GM13977 (cell line): Measurements from ENCODE around the gene KCNMA1.

Source experiments
- DNase-seq: peaks from one replicate; pipeline ENCODE4 v3.0.0; 2012; ENCODE audit warnings: low spot score
- CTCF ChIP-seq: IDR thresholded peaks from 2 replicates; pipeline ENCODE4 v1.5.1; 2012; ENCODE audit warnings: mild to moderate bottlenecking, control low read depth; ENCODE audit not compliant: insufficient read depth; ENCODE audit errors: extremely low read depth, missing control alignments
- in situ Hi-C: fragments of 300-500 bp; cut with MboI; formaldehyde crosslinking; loops from one replicate; pipeline ENCODE4 v1.12.0; 2022; ENCODE audit warnings: low sequenced_read_pairs, low pct_unique_long_range_greater_than_20kb, mixed read lengths, inconsistent platforms; ENCODE audit not compliant: unreplicated experiment

KCNMA1 gene

GRCh38 chr10:77619964-77620703 lies 17.5 kb downstream of the KCNMA1 start:
- no peak for DNase-seq
- no peak for TF ChIP-seq CTCF
- in situ Hi-C loops: no loop called here

GRCh38 chr10:77618117-77618516 lies 19.5 kb downstream of the KCNMA1 start:
- in situ Hi-C loops: no loop called here
- no peak for TF ChIP-seq CTCF
- DNase-seq: no peak

GRCh38 chr10:77616766-77617165 lies 20.8 kb downstream of the KCNMA1 start:
- no peak for TF ChIP-seq CTCF
- in situ Hi-C loops: no loop called here
- DNase-seq: no peak

- in situ Hi-C loops: no loop called here
- DNase-seq: no peak
- TF ChIP-seq CTCF: no peak
These were observed 22.6 kb downstream of the KCNMA1 start for GRCh38 chr10:77614778-77615625.

- TF ChIP-seq CTCF: no peak
- in situ Hi-C loops: no loop called here
These were observed 24.0 kb downstream of the KCNMA1 start for GRCh38 chr10:77613476-77614130.

GRCh38 chr10:77611670-77612069 lies 25.9 kb downstream of the KCNMA1 start:
- in situ Hi-C loops: no loop called here
- no peak for DNase-seq
- no peak for TF ChIP-seq CTCF

More at GRCh38 chr10:77613476-77614130, 24.0 kb downstream of the KCNMA1 start:
- DNase-seq: no peak
